ENCODE results near the gene KIF1C.

GRCh38 chr17:5033352-5034015 is 35.7 kb downstream of the KIF1C start:
- TF ChIP-seq CTCF (IDR thresholded peaks at IDR 0.05; ENCODE audit: low read depth, low read length, missing input control) = no peak
- TF ChIP-seq TAF1 (conservative IDR thresholded peaks at IDR 0.05) = no peak
- TF ChIP-seq GABPA (IDR thresholded peaks at IDR 0.05 in 1 of 2, conservative IDR thresholded peaks at IDR 0.05 in 1 of 2) = no peak
- no peak for TF ChIP-seq SP1 (IDR thresholded peaks at IDR 0.05)
- no peak for TF ChIP-seq EGR1 (IDR thresholded peaks at IDR 0.05; ENCODE audit: low read depth in 2 of 2)
- no peak for TF ChIP-seq RAD21 (IDR thresholded peaks at IDR 0.05)
